GM19099 (cell line): ENCODE data around the gene LTB.
A peak's percentile ranks its signal among the peaks of the same experiment; 100 is the strongest.

Experiments used
- POLR2A ChIP-seq: IDR thresholded peaks from 3 replicates; pipeline ENCODE4 v1.6.1; 2011; ENCODE audit warnings: low read depth; ENCODE audit not compliant: insufficient read length; ENCODE audit errors: extremely low read depth

The LTB gene

DNA sequence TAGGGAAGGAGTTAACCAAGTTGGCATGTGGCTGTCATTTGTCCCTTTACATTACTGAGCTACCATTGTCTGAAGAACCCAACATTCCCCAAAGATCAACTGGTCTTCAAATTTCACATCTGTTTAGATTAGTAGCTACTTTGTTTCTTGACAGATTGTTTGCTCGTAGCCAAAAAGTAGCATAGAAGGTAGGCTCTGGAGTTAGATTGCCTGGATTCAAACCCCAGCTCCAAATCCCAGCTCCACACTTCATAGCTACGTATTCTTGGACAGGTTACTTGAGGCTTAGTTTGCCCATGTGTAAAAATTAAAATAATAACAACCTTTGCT lies 33.7 kb downstream of the LTB start:
- TF ChIP-seq POLR2A = no peak

GRCh38 chr6:31547727-31548543 lies 34.3 kb downstream of the LTB start:
- no peak for TF ChIP-seq POLR2A

- peak; percentile 50 for TF ChIP-seq POLR2A
Measured at GRCh38 chr6:31546958-31547726, 35.1 kb downstream of the LTB start, which contains the start of gene NFKBIL1. Gene NFKBIL1 (plus strand): TSS chr6:31547608. CDS start chr6:31547695, 87 bp downstream.

- TF ChIP-seq POLR2A = no peak
Measured at GRCh38 chr6:31546339-31546957, 35.8 kb downstream of the LTB start, which contains the start of gene ATP6V1G2. Gene ATP6V1G2 (minus strand): TSS chr6:31546608. CDS start chr6:31546559, 49 bp downstream.

DNA sequence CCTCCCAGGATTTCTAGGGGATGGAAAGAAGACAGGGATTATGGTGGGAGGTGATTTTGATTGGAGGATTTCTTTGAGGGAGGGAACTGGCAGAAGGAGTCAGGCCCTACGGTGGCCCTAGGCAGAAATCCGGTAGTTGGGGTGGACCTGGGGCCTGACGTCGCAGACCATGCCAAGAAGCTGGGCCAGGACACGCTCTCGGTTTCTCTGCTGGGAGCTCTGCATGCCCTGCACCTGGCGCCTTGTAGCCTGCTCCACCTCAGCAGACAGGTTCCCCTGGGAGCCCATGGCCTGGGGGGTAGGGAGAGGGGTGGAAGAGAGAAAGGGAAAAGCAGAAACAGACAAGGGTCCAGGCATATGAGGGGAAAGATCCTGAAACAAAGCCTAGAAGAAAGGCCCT lies 36.9 kb downstream of the LTB start:
- no peak for TF ChIP-seq POLR2A

DNA sequence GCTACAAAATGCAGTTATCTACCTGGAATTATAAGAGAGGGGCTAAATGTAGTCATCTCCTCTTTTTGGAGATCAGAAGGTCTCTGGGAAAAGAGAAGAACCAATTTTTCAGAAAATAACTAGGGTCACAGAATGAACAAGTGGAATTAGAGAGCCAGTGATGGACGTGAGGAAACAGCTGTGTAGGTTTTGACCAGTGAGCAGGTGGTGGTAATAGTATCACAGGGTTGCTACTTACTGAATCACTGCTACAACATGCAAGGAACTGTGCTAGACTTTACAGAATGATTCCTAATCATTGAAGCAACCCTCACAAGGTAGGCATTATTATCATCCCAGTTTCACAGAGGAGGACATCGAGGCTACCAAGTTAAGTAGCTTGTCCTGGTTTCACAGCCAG lies 37.5 kb downstream of the LTB start:
- no peak for TF ChIP-seq POLR2A

DNA sequence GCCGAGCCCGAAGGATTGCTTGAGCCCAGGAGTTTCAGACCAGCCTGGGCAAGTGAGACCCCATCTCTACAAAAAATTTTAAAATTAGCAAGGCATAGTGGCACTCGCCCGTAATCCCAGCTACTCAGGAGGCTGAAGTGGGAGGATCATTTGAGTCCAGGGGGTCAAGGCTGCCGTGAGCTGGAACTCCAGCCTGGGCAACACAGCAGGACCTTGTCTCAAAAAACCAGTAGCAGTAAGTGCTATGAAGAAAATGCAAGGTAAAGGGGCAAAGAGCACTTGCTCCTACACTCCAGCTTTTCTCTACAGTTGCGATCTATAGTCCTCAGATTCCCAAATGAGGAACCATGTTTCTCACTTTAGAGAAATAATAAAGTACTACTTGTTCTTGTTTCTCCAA lies 38.6 kb downstream of the LTB start:
- TF ChIP-seq POLR2A = no peak

- peak; percentile 91 for TF ChIP-seq POLR2A
Measured at GRCh38 chr6:31541658-31542521, 40.3 kb downstream of the LTB start, which contains the start of gene DDX39B. Gene DDX39B (minus strand): TSS chr6:31542003. CDS start chr6:31540532, 1,471 bp downstream.

- TF ChIP-seq POLR2A = no peak
Measured at GRCh38 chr6:31541059-31541657, 41.1 kb downstream of the LTB start.

DNA sequence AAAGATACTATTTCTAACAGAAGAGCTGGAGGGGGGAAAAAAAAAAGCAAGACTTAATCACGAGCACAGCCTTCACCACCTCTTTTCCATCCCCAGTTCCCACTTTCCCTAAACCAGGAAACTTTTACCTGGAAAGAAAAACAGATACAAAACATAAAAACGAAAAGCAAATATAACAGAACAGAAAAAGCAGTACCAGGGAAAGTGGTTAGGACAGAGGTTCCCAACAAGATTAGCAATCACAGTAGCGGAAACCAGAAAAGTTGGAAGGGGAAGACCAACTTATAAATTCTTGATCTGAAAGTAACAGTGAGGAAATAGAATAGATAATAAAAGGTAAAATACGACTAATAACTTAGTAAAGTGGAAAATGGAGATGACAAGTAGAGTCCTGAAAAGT lies 41.6 kb downstream of the LTB start:
- TF ChIP-seq POLR2A = no peak

GRCh38 chr6:31538805-31539400 lies 43.3 kb downstream of the LTB start:
- TF ChIP-seq POLR2A = no peak

DNA sequence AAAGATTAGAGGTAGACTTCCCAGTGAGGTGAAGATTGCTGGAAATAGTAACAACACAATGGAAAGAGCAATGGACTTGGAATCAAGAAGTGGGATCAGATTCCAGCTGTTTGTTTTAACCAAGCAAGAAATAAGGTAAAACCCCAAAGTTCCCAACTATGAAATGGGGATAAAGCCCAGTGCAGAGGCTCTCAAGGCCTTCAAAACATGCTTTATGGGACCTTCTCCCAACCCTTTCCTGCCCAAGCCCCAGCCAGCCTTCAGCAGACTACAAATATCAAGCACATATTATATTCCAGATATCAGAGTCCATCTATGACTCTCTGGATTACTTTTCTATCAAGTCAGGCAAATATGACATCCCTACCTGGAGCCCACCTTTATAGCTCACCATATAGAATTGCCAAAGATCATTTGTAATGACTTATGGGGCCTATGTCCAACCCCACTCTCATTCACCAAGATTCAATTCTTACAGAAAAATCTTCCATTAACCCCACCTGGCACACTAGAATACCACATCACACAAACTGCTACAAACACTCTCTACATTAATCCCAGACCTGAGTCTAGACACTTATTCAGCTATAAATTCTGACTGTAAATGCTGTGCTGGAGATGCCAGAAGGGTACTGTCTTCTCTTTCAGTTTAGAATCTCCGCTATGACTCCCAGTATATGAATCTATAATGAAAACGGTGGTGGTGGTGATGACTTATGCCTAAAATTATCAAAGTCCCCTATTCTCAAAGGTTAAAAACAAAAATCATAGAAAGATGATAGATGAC lies 46.5 kb downstream of the LTB start:
- no peak for TF ChIP-seq POLR2A

DNA sequence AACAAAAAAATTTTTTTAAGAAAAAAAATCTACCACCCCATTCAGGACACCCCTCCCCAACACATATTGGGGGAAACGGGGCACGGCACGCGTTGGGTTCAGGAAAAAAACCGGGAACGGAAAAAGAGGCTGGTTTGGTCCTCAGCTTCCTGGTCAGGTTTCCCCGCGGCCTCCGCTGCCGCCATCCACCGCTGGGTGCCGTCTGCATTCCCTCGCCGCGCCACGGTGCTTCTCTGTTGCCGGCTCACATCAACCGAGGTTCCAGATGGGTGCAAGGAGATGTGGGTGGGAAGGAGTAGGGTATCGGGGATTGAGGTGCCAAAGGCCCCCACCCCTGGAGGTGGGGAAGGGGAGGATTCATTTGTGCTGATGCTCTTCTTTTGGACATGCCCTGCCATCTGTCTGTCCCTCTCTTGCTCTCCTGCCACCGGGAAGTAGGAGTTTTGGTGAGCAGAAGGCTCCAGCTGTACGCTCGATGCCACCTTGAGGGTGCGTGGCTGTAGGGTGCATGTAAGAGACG lies 47.6 kb downstream of the LTB start:
- no peak for TF ChIP-seq POLR2A
